Endothelial cell of umbilical vein (primary cell): Measurements from ENCODE around the gene CIP2A. TPM values are rescaled to one million over a fixed set of nuclear protein-coding genes. Genes with fewer than 3 reads are reported as not detected.

Experiments
- BruUV-seq: library from RNA; stranded (reverse); fragments of 400-500 nt; replicated peaks from 2 replicates; lab custom pipeline; 2021; lab: Mats Ljungman, UMichigan
- CTCF ChIA-PET: fragments of 300-600, 350-600 bp; sonication (Branson Sonifier 250); formaldehyde crosslinking; loops from one replicate; lab custom pipeline; 2021; ENCODE audit warnings: antibody characterized with exemption, inconsistent platforms; lab: Charles Lee
- POLR2A ChIA-PET: fragments of 300-600, 350-600 bp; sonication (Branson Sonifier 250); formaldehyde crosslinking; loops from one replicate; lab custom pipeline; 2021; ENCODE audit warnings: antibody characterized with exemption, inconsistent platforms; lab: Charles Lee
- DNase-seq: peaks from one replicate; pipeline ENCODE4 v3.0.0-alpha.2; 2011; ENCODE audit warnings: low read depth, low spot score
- FAIRE-seq: peaks from 2 replicates; lab custom pipeline; 2011; peaks lifted over from hg19 to GRCh38; lab: Jason Lieb, UNC
- H2AFZ ChIP-seq: 2 replicates; pipeline ENCODE4 v1.6.0; 2012; ENCODE audit warnings: low read depth, low read length, control low read depth, inconsistent platforms
- H3K27ac ChIP-seq: 2 replicates; pipeline ENCODE4 v1.5.1; 2011; ENCODE audit warnings: low read depth, mild to moderate bottlenecking, control low read depth, low read length, moderate library complexity; ENCODE audit not compliant: insufficient read depth
- H3K27me3 ChIP-seq, 2 experiments: 2 replicates each; pipeline versions ENCODE4 v1.6.0 to v1.6.1; 2011; ENCODE audit warnings: low read length in 2 of 2, mixed read lengths in 1 of 2; ENCODE audit not compliant: control insufficient read depth in 2 of 2, insufficient read depth in 2 of 2
- H3K36me3 ChIP-seq, 2 experiments: 2 replicates in 1 of 2; 3 replicates in 1 of 2; pipeline ENCODE4 v1.5.1; 2011; ENCODE audit warnings: low read length in 2 of 2, mild to moderate bottlenecking in 1 of 2, moderate library complexity in 1 of 2; ENCODE audit not compliant: control insufficient read depth in 2 of 2, insufficient read depth in 2 of 2; ENCODE audit errors: extremely low read depth in 1 of 2
- H3K4me1 ChIP-seq: 3 replicates; pipeline ENCODE4 v1.5.1; 2011; ENCODE audit warnings: mild to moderate bottlenecking, low read length; ENCODE audit not compliant: control insufficient read depth, insufficient read depth; ENCODE audit errors: extremely low read depth
- H3K4me2 ChIP-seq: 2 replicates; pipeline ENCODE4 v1.6.1; 2011; ENCODE audit warnings: low read length, control low read depth, mixed read lengths; ENCODE audit not compliant: insufficient read depth
- H3K4me3 ChIP-seq, 3 experiments: fragments of 200-600 bp in 1 of 3; sonication (generic), shearing (Covaris generic) in 1 of 3; replicated peaks in 1 of 3; 2 replicates each; pipeline ENCODE4 v1.5.1; 2011 to 2016; ENCODE audit warnings: control low read depth in 3 of 3, low read length in 3 of 3, mild to moderate bottlenecking in 2 of 3, inconsistent platforms in 1 of 3, low read depth in 1 of 3, moderate library complexity in 1 of 3; ENCODE audit not compliant: insufficient read depth in 1 of 3
- H3K79me2 ChIP-seq: 2 replicates; pipeline ENCODE4 v1.6.0; 2012; ENCODE audit warnings: low read length, inconsistent platforms; ENCODE audit not compliant: control insufficient read depth, insufficient read depth
- H3K9ac ChIP-seq: replicated peaks from 2 replicates; pipeline ENCODE3; 2011; ENCODE audit warnings: low read length, control low read depth; ENCODE audit not compliant: insufficient read depth; ENCODE audit errors: extremely low read depth
- H3K9me1 ChIP-seq: replicated peaks from 3 replicates; pipeline ENCODE4 v1.6.0; 2011; ENCODE audit warnings: mild to moderate bottlenecking, low read length; ENCODE audit not compliant: control insufficient read depth, insufficient read depth; ENCODE audit errors: extremely low read depth
- H3K9me3 ChIP-seq: replicated peaks from 2 replicates; pipeline ENCODE4 v1.5.1; 2012; ENCODE audit warnings: low read length, inconsistent platforms; ENCODE audit not compliant: control insufficient read depth, insufficient read depth
- H4K20me1 ChIP-seq: replicated peaks from 2 replicates; pipeline ENCODE3; 2011; ENCODE audit warnings: mild to moderate bottlenecking, low read length; ENCODE audit not compliant: control insufficient read depth, insufficient read depth; ENCODE audit errors: extremely low read depth
- EZH2 ChIP-seq: IDR thresholded peaks from 2 replicates; pipeline ENCODE4 v1.6.1; 2012; ENCODE audit warnings: borderline replicate concordance, low read depth, mild to moderate bottlenecking, moderate library complexity, low read length, inconsistent platforms; ENCODE audit not compliant: severe bottlenecking
- FOS ChIP-seq: IDR thresholded peaks from 2 replicates; pipeline ENCODE4 v1.6.1; 2011; ENCODE audit warnings: mild to moderate bottlenecking, low read length, moderate library complexity, borderline replicate concordance; ENCODE audit not compliant: insufficient read depth
- GATA2 ChIP-seq: IDR thresholded peaks from 2 replicates; pipeline ENCODE4 v1.7.0; 2011; ENCODE audit warnings: low read depth, mild to moderate bottlenecking, moderate library complexity, mixed read lengths, low read length; ENCODE audit not compliant: insufficient read length, insufficient read depth
- JUN ChIP-seq: IDR thresholded peaks from 2 replicates; pipeline ENCODE4 v1.6.1; 2011; ENCODE audit warnings: borderline replicate concordance, low read depth; ENCODE audit not compliant: insufficient read length, insufficient read depth
- MYC ChIP-seq: IDR thresholded peaks from one replicate; pipeline ENCODE4 v1.6.1; 2011; ENCODE audit warnings: mild to moderate bottlenecking, low read depth, low read length
- POLR2A ChIP-seq: IDR thresholded peaks from 2 replicates; pipeline ENCODE4 v1.6.1; 2012; ENCODE audit warnings: low read depth, mild to moderate bottlenecking, control low read depth, low read length
- POLR2AphosphoS5 ChIP-seq: IDR thresholded peaks from 2 replicates; pipeline ENCODE4 v1.6.1; 2012; ENCODE audit warnings: low read depth, mild to moderate bottlenecking, control low read depth, low read length, moderate library complexity; ENCODE audit not compliant: insufficient read depth
- dilution Hi-C: fragments of 300-500 bp; cut with MboI; formaldehyde crosslinking; loops from one replicate; pipeline ENCODE4 v1.15.0; 2019; ENCODE audit warnings: low sequenced_read_pairs; ENCODE audit not compliant: extremely low pct_ligation_motif_present
- intact Hi-C: fragments of 100-400 bp; cut with micrococcal nuclease; formaldehyde crosslinking; loops from one replicate; pipeline ENCODE4 v1.10.0; 2022
- polyA plus RNA-seq, 4 experiments: library from polyadenylated mRNA; depleted of rRNA in 3 of 4; stranded (reverse) in 3 of 4; unstranded in 1 of 4; fragments of >200 nt; gene quantifications; 2 replicates each; pipeline versions ENCODE4 v1.2.1 to v1.2.3, GENCODE V29; 2011 to 2012; ENCODE audit warnings: missing spikeins in 1 of 4
- total RNA-seq: library from RNA; stranded (reverse); gene quantifications from 2 replicates; pipeline ENCODE4 v1.2.3, GENCODE V29; 2021
- TF ChIP-seq, protein P1 (sequence below), 2 donors: IDR thresholded peaks; 1 replicate in 1 of 2; 2 replicates in 1 of 2; pipeline ENCODE4 v1.5.1; 2011; ENCODE audit warnings: low read length in 2 of 2, mild to moderate bottlenecking in 2 of 2, moderate library complexity in 2 of 2, control low read depth in 1 of 2, inconsistent platforms in 1 of 2, low read depth in 1 of 2; ENCODE audit not compliant: insufficient read depth in 1 of 2; ENCODE audit errors: extremely low read depth in 1 of 2
- TF ChIP-seq, protein P2 (sequence below): IDR thresholded peaks from 2 replicates; pipeline ENCODE4 v1.6.1; 2011; ENCODE audit not compliant: insufficient read depth, insufficient read length

Gene CIP2A
- total and polyA plus RNA-seq, 2 donors (not counting 3 experiments of a cell fraction or from before 2014, with no cell fraction given), result 9.4 to 33.7 TPM

DNA sequence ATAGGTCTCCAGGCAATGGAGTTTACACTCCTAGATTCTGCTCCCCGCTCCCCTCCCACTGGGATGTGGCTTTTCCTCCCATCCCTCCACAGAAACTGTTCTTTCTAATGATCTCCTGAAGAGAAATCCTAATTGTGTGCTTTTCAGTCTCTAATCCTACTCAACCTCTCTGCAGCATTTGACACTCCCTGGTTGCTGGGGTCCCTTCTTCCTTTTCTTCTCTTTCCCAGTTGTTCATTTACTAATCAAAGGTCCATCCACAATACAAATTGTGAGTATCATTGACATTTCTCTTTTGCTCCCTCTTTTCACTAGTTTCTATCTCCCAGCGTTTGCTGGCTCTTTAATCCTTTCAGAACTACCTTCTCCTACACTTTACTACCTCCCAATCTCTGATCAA, 72.4 kb downstream of the CIP2A start:
- TF ChIP-seq, protein P1, sequence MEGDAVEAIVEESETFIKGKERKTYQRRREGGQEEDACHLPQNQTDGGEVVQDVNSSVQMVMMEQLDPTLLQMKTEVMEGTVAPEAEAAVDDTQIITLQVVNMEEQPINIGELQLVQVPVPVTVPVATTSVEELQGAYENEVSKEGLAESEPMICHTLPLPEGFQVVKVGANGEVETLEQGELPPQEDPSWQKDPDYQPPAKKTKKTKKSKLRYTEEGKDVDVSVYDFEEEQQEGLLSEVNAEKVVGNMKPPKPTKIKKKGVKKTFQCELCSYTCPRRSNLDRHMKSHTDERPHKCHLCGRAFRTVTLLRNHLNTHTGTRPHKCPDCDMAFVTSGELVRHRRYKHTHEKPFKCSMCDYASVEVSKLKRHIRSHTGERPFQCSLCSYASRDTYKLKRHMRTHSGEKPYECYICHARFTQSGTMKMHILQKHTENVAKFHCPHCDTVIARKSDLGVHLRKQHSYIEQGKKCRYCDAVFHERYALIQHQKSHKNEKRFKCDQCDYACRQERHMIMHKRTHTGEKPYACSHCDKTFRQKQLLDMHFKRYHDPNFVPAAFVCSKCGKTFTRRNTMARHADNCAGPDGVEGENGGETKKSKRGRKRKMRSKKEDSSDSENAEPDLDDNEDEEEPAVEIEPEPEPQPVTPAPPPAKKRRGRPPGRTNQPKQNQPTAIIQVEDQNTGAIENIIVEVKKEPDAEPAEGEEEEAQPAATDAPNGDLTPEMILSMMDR (IDR thresholded peaks at IDR 0.05; ENCODE audit: extremely low read depth in 1 of 2, insufficient read depth in 1 of 2, low read depth in 1 of 2, low read length in 2 of 2), result no peak
- TF ChIP-seq FOS, result no peak
- no peak for TF ChIP-seq POLR2AphosphoS5
- no peak for TF ChIP-seq JUN
- TF ChIP-seq, protein P2, sequence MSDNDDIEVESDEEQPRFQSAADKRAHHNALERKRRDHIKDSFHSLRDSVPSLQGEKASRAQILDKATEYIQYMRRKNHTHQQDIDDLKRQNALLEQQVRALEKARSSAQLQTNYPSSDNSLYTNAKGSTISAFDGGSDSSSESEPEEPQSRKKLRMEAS, result no peak
- TF ChIP-seq EZH2, result no peak
- TF ChIP-seq POLR2A, result no peak
- no peak for TF ChIP-seq MYC
- TF ChIP-seq GATA2, result no peak
- no peak for FAIRE-seq
- Histone ChIP-seq H3K27ac (no peak overlapping the region), H3K4me3 (no peak overlapping the region), H3K9me1 (no peaks in the 10 kb centered on the region), H3K79me2 (no peaks in the 10 kb centered on the region), H3K9me3 (no peaks in the 10 kb centered on the region), H3K27me3 (peaks cover 0 to 7% of the 10 kb centered on the region in 2 experiments), H4K20me1 (no peaks in the 10 kb centered on the region), H3K4me2 (no peak overlapping the region), H3K9ac (no peak overlapping the region), H3K4me1 (no peaks in the 10 kb centered on the region), H3K36me3 (no peaks in the 10 kb centered on the region), H2AFZ (no peak overlapping the region)
- no TSS peak for BruUV-seq
- ChIA-PET CTCF (no interaction called here), POLR2A (no interaction called here)
- dilution Hi-C loops, result no loop called here
- intact Hi-C loops, result no loop called here
- DNase-seq, result no peak
